ENCODE data around the gene IAPP. TPM values are rescaled to one million over a fixed set of nuclear protein-coding genes. Genes with fewer than 3 reads are reported as not detected.
"Not testable (repeated sequence)": the region's sequence is repeated elsewhere in the genome, so short reads cannot be mapped to it uniquely, and the experiment has no call there.

Gene IAPP
- total and polyA plus RNA-seq, 7 donors: 0.07 TPM; not detected in 6

DNA sequence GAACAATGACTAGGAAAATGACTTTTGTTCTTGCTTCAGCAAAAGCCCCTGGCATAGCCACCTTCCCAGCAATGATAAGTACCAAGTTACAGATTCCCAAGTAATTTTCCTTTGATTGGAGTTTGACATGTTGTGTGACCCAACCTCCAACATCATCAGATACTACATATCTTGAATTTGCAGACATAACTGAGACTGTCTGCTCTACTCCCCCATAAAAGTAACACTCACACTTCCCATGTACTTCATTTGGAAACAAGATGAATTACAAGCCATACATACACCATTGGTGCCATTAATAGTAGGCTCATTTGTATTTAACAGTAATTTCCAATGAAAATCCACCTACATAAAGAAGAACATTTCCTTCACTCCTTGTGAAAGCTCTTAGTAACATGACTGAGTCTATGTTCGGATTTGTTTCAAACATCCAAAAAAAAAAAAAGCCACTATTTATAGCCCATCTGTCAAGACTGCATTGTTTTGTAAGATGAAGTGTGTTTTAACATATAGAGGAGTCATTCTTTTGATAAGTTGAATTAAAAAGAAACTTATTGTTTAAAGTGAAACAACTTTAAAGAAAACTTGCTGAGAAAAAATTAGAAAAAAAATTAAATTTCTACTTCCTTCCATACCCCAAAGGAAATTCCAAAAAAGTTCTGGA lies 26.0 kb upstream of the IAPP start:
- no peak for DNase-seq
- TF ChIP-seq, protein P1, sequence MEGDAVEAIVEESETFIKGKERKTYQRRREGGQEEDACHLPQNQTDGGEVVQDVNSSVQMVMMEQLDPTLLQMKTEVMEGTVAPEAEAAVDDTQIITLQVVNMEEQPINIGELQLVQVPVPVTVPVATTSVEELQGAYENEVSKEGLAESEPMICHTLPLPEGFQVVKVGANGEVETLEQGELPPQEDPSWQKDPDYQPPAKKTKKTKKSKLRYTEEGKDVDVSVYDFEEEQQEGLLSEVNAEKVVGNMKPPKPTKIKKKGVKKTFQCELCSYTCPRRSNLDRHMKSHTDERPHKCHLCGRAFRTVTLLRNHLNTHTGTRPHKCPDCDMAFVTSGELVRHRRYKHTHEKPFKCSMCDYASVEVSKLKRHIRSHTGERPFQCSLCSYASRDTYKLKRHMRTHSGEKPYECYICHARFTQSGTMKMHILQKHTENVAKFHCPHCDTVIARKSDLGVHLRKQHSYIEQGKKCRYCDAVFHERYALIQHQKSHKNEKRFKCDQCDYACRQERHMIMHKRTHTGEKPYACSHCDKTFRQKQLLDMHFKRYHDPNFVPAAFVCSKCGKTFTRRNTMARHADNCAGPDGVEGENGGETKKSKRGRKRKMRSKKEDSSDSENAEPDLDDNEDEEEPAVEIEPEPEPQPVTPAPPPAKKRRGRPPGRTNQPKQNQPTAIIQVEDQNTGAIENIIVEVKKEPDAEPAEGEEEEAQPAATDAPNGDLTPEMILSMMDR (IDR thresholded peaks at IDR 0.05): no peak
- Histone ChIP-seq H3K27ac (no peak overlapping the region), H3K4me3 (no peak overlapping the region), H3K27me3 (ENCODE audit: insufficient read depth in 3 of 3, low read length in 2 of 3) (no peaks in the 10 kb centered on the region), H3K36me3 (ENCODE audit: insufficient read depth in 1 of 2, low read depth in 1 of 2) (no peaks in the 10 kb centered on the region), H3K9me3 (no peaks in the 10 kb centered on the region), H3K4me1 (no peaks in the 10 kb centered on the region)
- no peak for ATAC-seq
- WGBS, 3 donors: 25 to 35% (median 26%) methylated on average over 1 of the region's 1 CpG
- intact Hi-C loops (cut with DNase I): no loop called here

GRCh38 chr12:21350975-21351374 lies 21.7 kb upstream of the IAPP start:
- ATAC-seq: no peak
- Histone ChIP-seq H3K27me3 (ENCODE audit: insufficient read depth in 3 of 3, low read length in 2 of 3) (no peaks in the 10 kb centered on the region), H3K4me3 (no peak overlapping the region), H3K9me3 (no peaks in the 10 kb centered on the region), H3K4me1 (no peaks in the 10 kb centered on the region), H3K36me3 (ENCODE audit: insufficient read depth in 1 of 2, low read depth in 1 of 2) (no peaks in the 10 kb centered on the region), H3K27ac (no peak overlapping the region)
- DNase-seq: no peak
- TF ChIP-seq, protein P1 (IDR thresholded peaks at IDR 0.05): no peak
- intact Hi-C loops (cut with DNase I): no loop called here
- 35 to 51% (median 39%) methylated on average over 1 of the region's 1 CpG for WGBS, 3 donors

DNA sequence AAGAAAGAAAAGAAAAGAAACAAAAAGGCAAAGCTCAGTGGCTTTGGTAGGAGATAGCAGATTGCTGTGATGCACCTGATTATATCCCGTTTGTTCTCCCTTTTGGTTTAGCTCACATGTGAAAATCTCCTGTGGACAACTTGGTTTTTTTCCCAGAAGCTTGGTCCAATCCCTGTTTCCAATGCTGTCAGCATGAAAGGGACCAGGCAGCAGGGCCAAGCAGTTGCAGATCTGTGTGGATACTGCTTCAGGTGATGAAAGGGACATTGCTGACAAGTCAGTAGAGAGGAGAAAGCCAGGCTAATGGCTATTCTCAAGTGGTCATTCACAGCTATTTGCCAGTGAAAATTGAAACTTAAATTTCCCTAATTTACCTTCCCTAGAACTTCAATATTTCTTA lies 19.2 kb upstream of the IAPP start:
- Histone ChIP-seq H3K9me3 (no peaks in the 10 kb centered on the region), H3K27ac (no peak overlapping the region), H3K4me1 (no peaks in the 10 kb centered on the region), H3K4me3 (no peak overlapping the region), H3K36me3 (ENCODE audit: insufficient read depth in 1 of 2, low read depth in 1 of 2) (no peaks in the 10 kb centered on the region), H3K27me3 (ENCODE audit: insufficient read depth in 3 of 3, low read length in 2 of 3) (no peaks in the 10 kb centered on the region)
- TF ChIP-seq, protein P1 (IDR thresholded peaks at IDR 0.05): no peak
- WGBS, 3 donors: 4 to 18% (median 12%) methylated on average over 1 of the region's 1 CpG
- ATAC-seq (no peak), DNase-seq (no peak)
- intact Hi-C loops (cut with DNase I): no loop called here

GRCh38 chr12:21353948-21354347 lies 18.8 kb upstream of the IAPP start:
- ATAC-seq (no peak), DNase-seq (no peak)
- intact Hi-C loops (cut with DNase I): no loop called here
- Histone ChIP-seq H3K36me3 (ENCODE audit: insufficient read depth in 1 of 2, low read depth in 1 of 2) (no peaks in the 10 kb centered on the region), H3K4me3 (no peak overlapping the region), H3K27ac (no peak overlapping the region), H3K4me1 (no peaks in the 10 kb centered on the region), H3K27me3 (ENCODE audit: insufficient read depth in 3 of 3, low read length in 2 of 3) (no peaks in the 10 kb centered on the region), H3K9me3 (no peaks in the 10 kb centered on the region)
- TF ChIP-seq, protein P1 (IDR thresholded peaks at IDR 0.05): no peak
- WGBS, 3 donors: 81 to 85% (median 82%) methylated on average over 4 of the region's 4 CpGs

DNA sequence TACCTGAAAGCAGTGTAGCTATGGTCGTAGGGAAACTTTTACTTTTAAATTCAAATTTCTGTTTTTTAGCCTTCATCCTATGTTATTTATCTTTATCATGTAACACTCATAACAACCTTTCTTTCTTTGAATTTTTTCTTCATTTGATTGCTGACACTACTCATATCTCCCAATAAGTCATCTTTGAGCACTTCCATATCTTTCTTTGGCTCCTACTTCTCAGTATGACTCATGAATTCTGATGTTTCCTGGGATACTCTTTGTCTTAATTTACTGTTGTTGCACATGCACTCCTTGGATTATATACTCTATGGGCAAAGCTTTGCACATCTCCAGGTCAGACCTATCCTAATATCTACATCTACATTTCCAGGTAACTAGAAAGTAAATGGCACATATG lies 18.1 kb upstream of the IAPP start:
- Histone ChIP-seq H3K4me3 (no peak overlapping the region), H3K4me1 (no peaks in the 10 kb centered on the region), H3K27me3 (ENCODE audit: insufficient read depth in 3 of 3, low read length in 2 of 3) (no peaks in the 10 kb centered on the region), H3K9me3 (no peaks in the 10 kb centered on the region), H3K36me3 (ENCODE audit: insufficient read depth in 1 of 2, low read depth in 1 of 2) (no peaks in the 10 kb centered on the region), H3K27ac (no peak overlapping the region)
- TF ChIP-seq, protein P1 (IDR thresholded peaks at IDR 0.05): no peak
- DNase-seq (no peak), ATAC-seq (no peak)
- intact Hi-C loops (cut with DNase I): no loop called here
- WGBS, 3 donors: 82 to 91% (median 84%) methylated on average over 1 of the region's 1 CpG

GRCh38 chr12:21360632-21361031 lies 12.1 kb upstream of the IAPP start:
- H3K36me3 ChIP-seq (ENCODE audit: insufficient read depth in 1 of 2, low read depth in 1 of 2); intact Hi-C loops (cut with DNase I); H3K4me1 ChIP-seq; ATAC-seq; H3K4me3 ChIP-seq; H3K27me3 ChIP-seq (ENCODE audit: insufficient read depth in 3 of 3, low read length in 2 of 3); H3K27ac ChIP-seq; H3K9me3 ChIP-seq; DNase-seq: not testable (repeated sequence)
- 83 to 85% (median 85%) methylated on average over 10 of the region's 10 CpGs for WGBS, 3 donors
